Smooth muscle cell (in vitro differentiated cells): ENCODE measurements around the gene PLXNA2. TPM values are rescaled to one million over a fixed set of nuclear protein-coding genes. Genes with fewer than 3 reads are reported as not detected.

Experiments used
- DNase-seq: peaks from one replicate; lab custom pipeline; 2025; ENCODE audit not compliant: unreplicated experiment; lab: John Stamatoyannopoulos, UW
- H2AFZ ChIP-seq: fragments of 200-600 bp; sonication (generic); 2 replicates; pipeline ENCODE4 v1.6.0; 2016; ENCODE audit warnings: antibody characterized with exemption, low read depth, mild to moderate bottlenecking
- H3F3A ChIP-seq: fragments of 200-600 bp; sonication (generic); 2 replicates; pipeline ENCODE4 v1.6.0; 2017; ENCODE audit warnings: antibody characterized with exemption, low read depth
- H3K27ac ChIP-seq: fragments of 200-600 bp; sonication (generic); 2 replicates; pipeline ENCODE4 v1.5.1; 2016; ENCODE audit warnings: low read depth, mild to moderate bottlenecking
- H3K27me3 ChIP-seq: fragments of 200-600 bp; sonication (generic); 2 replicates; pipeline ENCODE4 v1.6.1; 2016; ENCODE audit warnings: low read depth, mild to moderate bottlenecking
- H3K36me3 ChIP-seq: fragments of 200-600 bp; sonication (generic); 2 replicates; pipeline ENCODE4 v1.5.1; 2016; ENCODE audit warnings: low read depth
- H3K4me1 ChIP-seq: fragments of 200-600 bp; sonication (generic); 2 replicates; pipeline ENCODE4 v1.5.1; 2016; ENCODE audit warnings: low read depth
- H3K4me2 ChIP-seq: fragments of 200-600 bp; sonication (generic); 2 replicates; pipeline ENCODE4 v1.6.0; 2016; ENCODE audit warnings: mild to moderate bottlenecking
- H3K4me3 ChIP-seq: fragments of 200-600 bp; sonication (generic); 2 replicates; pipeline ENCODE4 v1.5.1; 2016; ENCODE audit warnings: mild to moderate bottlenecking
- H3K79me2 ChIP-seq: fragments of 200-600 bp; sonication (generic); 2 replicates; pipeline ENCODE4 v1.6.0; 2016; ENCODE audit warnings: low read depth, mild to moderate bottlenecking
- H3K9ac ChIP-seq: fragments of 200-600 bp; sonication (generic); 2 replicates; pipeline ENCODE4 v1.6.0; 2016; ENCODE audit warnings: low read depth
- H3K9me3 ChIP-seq: fragments of 200-600 bp; sonication (generic); replicated peaks from 2 replicates; pipeline ENCODE4 v1.5.1; 2016; ENCODE audit warnings: low read depth
- H4K20me1 ChIP-seq: fragments of 200-600 bp; sonication (generic); 2 replicates; pipeline ENCODE4 v1.6.0; 2016; ENCODE audit warnings: low read depth
- CTCF ChIP-seq: fragments of 200-600 bp; sonication (generic); IDR thresholded peaks from 2 replicates; pipeline ENCODE4 v1.5.1; 2017; ENCODE audit warnings: borderline replicate concordance, mild to moderate bottlenecking, antibody characterized with exemption; ENCODE audit not compliant: insufficient read depth, poor library complexity, severe bottlenecking
- WGBS: methylation state at CpG from one replicate; pipeline ENCODE4 v1.1.7; 2016; ENCODE audit warnings: low lambda C conversion rate; 5-methylcytosine and 5-hydroxymethylcytosine counted together
- polyA plus RNA-seq: library from polyadenylated mRNA; unstranded; fragments of >200 nt; fragmentation: Nextera tagmentation; extraction: Ambion mirVana; gene quantifications from 2 replicates; pipeline ENCODE4 v1.2.1, GENCODE V29; 2016
- total RNA-seq: library from RNA; depleted of rRNA; stranded (reverse); fragments of >200 nt; gene quantifications from 2 replicates; pipeline ENCODE4 v1.2.3, GENCODE V29; 2014

PLXNA2 gene
- total and polyA plus RNA-seq, 2 experiments from 2014 or later = 8.2 to 8.7 TPM

- Histone ChIP-seq H3F3A (peaks cover under 1% of the 10 kb centered on the region), H3K36me3 (no peaks in the 10 kb centered on the region), H3K4me1 (peaks cover 10% of the 10 kb centered on the region), H4K20me1 (no peaks in the 10 kb centered on the region), H3K27ac (no peak overlapping the region), H3K9me3 (no peaks in the 10 kb centered on the region), H3K4me2 (no peak overlapping the region), H3K79me2 (no peaks in the 10 kb centered on the region), H3K9ac (no peak overlapping the region), H3K4me3 (no peak overlapping the region), H2AFZ (no peak overlapping the region), H3K27me3 (no peaks in the 10 kb centered on the region)
- TF ChIP-seq CTCF = no peak
- DNase-seq = no peak
- 98% methylated on average over 7 of the region's 7 CpGs for WGBS
These were observed 190.5 kb downstream of the PLXNA2 start for GRCh38 chr1:208053661-208054060.

GRCh38 chr1:208052926-208053407, 191.2 kb downstream of the PLXNA2 start:
- Histone ChIP-seq H2AFZ (no peak overlapping the region), H3K4me3 (no peak overlapping the region), H4K20me1 (no peaks in the 10 kb centered on the region), H3K4me1 (peaks cover 17% of the 10 kb centered on the region), H3K27ac (no peak overlapping the region), H3F3A (peaks cover 7% of the 10 kb centered on the region), H3K4me2 (no peak overlapping the region), H3K9me3 (no peaks in the 10 kb centered on the region), H3K9ac (no peak overlapping the region), H3K27me3 (no peaks in the 10 kb centered on the region), H3K36me3 (no peaks in the 10 kb centered on the region), H3K79me2 (no peaks in the 10 kb centered on the region)
- 94% methylated on average over 3 of the region's 3 CpGs for WGBS
- TF ChIP-seq CTCF = no peak
- no peak for DNase-seq

GRCh38 chr1:208052135-208052534, 192.0 kb downstream of the PLXNA2 start:
- TF ChIP-seq CTCF = no peak
- no peaks in the 10 kb centered on the region for H3K9me3 ChIP-seq
- WGBS = 94% methylated on average over 8 of the region's 8 CpGs
- no peak overlapping the region for H3K4me3 ChIP-seq
- no peak for DNase-seq
- no peak overlapping the region for H3K9ac ChIP-seq
- no peak overlapping the region for H3K4me2 ChIP-seq
- H3K27me3 ChIP-seq = no peaks in the 10 kb centered on the region
- peaks cover 11% of the 10 kb centered on the region for H3F3A ChIP-seq
- H3K36me3 ChIP-seq = no peaks in the 10 kb centered on the region
- H3K27ac ChIP-seq = no peak overlapping the region
- peaks cover 25% of the 10 kb centered on the region for H3K4me1 ChIP-seq
- no peaks in the 10 kb centered on the region for H3K79me2 ChIP-seq
- H2AFZ ChIP-seq = no peak overlapping the region
- H4K20me1 ChIP-seq = no peaks in the 10 kb centered on the region

- WGBS = 94% methylated on average over 3 of the region's 3 CpGs
- Histone ChIP-seq H3F3A (peaks cover 15% of the 10 kb centered on the region), H4K20me1 (no peaks in the 10 kb centered on the region), H3K36me3 (no peaks in the 10 kb centered on the region), H2AFZ (no peak overlapping the region), H3K79me2 (no peaks in the 10 kb centered on the region), H3K9me3 (no peaks in the 10 kb centered on the region), H3K27ac (no peak overlapping the region), H3K4me2 (no peak overlapping the region), H3K4me3 (no peak overlapping the region), H3K27me3 (no peaks in the 10 kb centered on the region), H3K9ac (no peak overlapping the region), H3K4me1 (peaks cover 28% of the 10 kb centered on the region)
- TF ChIP-seq CTCF = no peak
- no peak for DNase-seq
These were observed 192.5 kb downstream of the PLXNA2 start for GRCh38 chr1:208051651-208052050.
